IMR-90 (cell line): ENCODE results near the gene TBC1D10A. TPM values are rescaled to one million over a fixed set of nuclear protein-coding genes. Genes with fewer than 3 reads are reported as not detected.
A peak's percentile ranks its signal among the peaks of the same experiment; 100 is the strongest.

Experiments
- ATAC-seq: fragments of 200-7000 bp; cut with Tn5 transposase; 2 replicates; pipeline ENCODE4 v1.9.1; 2020; ENCODE audit warnings: low read depth, mild to moderate bottlenecking, moderate library complexity
- BruUV-seq: library from RNA; stranded (reverse); fragments of 400-500 nt; replicated peaks from 2 replicates; lab custom pipeline; 2021; lab: Mats Ljungman, UMichigan
- CTCF ChIA-PET: fragments of 300-600 bp; formaldehyde crosslinking; extraction: SDS; loops from one replicate; lab custom pipeline; 2021; ENCODE audit warnings: antibody characterized with exemption; lab: Yijun Ruan, JAX
- POLR2A ChIA-PET: fragments of 300-600 bp; sonication (Branson Sonifier 250); formaldehyde crosslinking; loops from one replicate; lab custom pipeline; 2022; ENCODE audit warnings: antibody characterized with exemption; ENCODE audit not compliant: unreplicated experiment; lab: Charles Lee
- DNase-seq: peaks from one replicate; pipeline ENCODE4 v3.0.0; 2013
- H2AFZ ChIP-seq: replicated peaks from 2 replicates; pipeline ENCODE3; 2013; ENCODE audit warnings: low read length, mild to moderate bottlenecking; ENCODE audit not compliant: poor library complexity
- H2AK5ac ChIP-seq: 2 replicates; pipeline ENCODE4 v1.6.1; 2013; ENCODE audit warnings: low read depth, low read length, inconsistent platforms
- H2AK9ac ChIP-seq: replicated peaks from 2 replicates; pipeline ENCODE3; 2013; ENCODE audit warnings: mild to moderate bottlenecking, low read depth, low read length, moderate library complexity; ENCODE audit not compliant: poor library complexity
- H2BK120ac ChIP-seq: 2 replicates; pipeline ENCODE4 v1.6.1; 2013; ENCODE audit warnings: low read depth, low read length, inconsistent platforms
- H2BK15ac ChIP-seq: 3 replicates; pipeline ENCODE4 v1.6.1; 2013; ENCODE audit warnings: low read depth, low read length, inconsistent platforms
- H2BK20ac ChIP-seq: 2 replicates; pipeline ENCODE4 v1.6.1; 2013; ENCODE audit warnings: low read depth, mild to moderate bottlenecking, inconsistent platforms, low read length, moderate library complexity
- H2BK5ac ChIP-seq: 2 replicates; pipeline ENCODE4 v1.6.1; 2013; ENCODE audit warnings: mild to moderate bottlenecking, low read depth, low read length, inconsistent platforms; ENCODE audit not compliant: poor library complexity, severe bottlenecking
- H3K14ac ChIP-seq: replicated peaks from 2 replicates; pipeline ENCODE4 v1.6.1; 2013; ENCODE audit warnings: low read depth, low read length, inconsistent platforms
- H3K18ac ChIP-seq: 2 replicates; pipeline ENCODE4 v1.6.1; 2013; ENCODE audit warnings: low read depth, low read length, control low read depth
- H3K23ac ChIP-seq: 2 replicates; pipeline ENCODE4 v1.6.1; 2013; ENCODE audit warnings: low read depth, low read length, inconsistent platforms
- H3K27ac ChIP-seq: 2 replicates; pipeline ENCODE4 v1.5.1; 2013; ENCODE audit warnings: mild to moderate bottlenecking, control low read depth, low read length; ENCODE audit not compliant: insufficient read depth
- H3K27me3 ChIP-seq: 2 replicates; pipeline ENCODE4 v1.6.1; 2013; ENCODE audit warnings: low read length; ENCODE audit not compliant: control insufficient read depth, insufficient read depth
- H3K36me3 ChIP-seq: 2 replicates; pipeline ENCODE4 v1.6.1; 2013; ENCODE audit warnings: low read length, mixed read lengths; ENCODE audit not compliant: control insufficient read depth, insufficient read depth
- H3K4ac ChIP-seq: 2 replicates; pipeline ENCODE4 v1.6.1; 2013; ENCODE audit warnings: low read depth, low read length, inconsistent platforms
- H3K4me1 ChIP-seq: 2 replicates; pipeline ENCODE4 v1.6.1; 2013; ENCODE audit warnings: low read length, mixed read lengths; ENCODE audit not compliant: control insufficient read depth, insufficient read depth
- H3K4me2 ChIP-seq: 2 replicates; pipeline ENCODE4 v1.6.1; 2013; ENCODE audit warnings: low read depth, mild to moderate bottlenecking, control low read depth, low read length, moderate library complexity
- H3K4me3 ChIP-seq: 2 replicates; pipeline ENCODE4 v1.5.1; 2013; ENCODE audit warnings: low read depth, mild to moderate bottlenecking, control low read depth, low read length, moderate library complexity; ENCODE audit not compliant: insufficient read depth
- H3K56ac ChIP-seq: 2 replicates; pipeline ENCODE4 v1.6.1; 2013; ENCODE audit warnings: low read length, inconsistent platforms; ENCODE audit not compliant: insufficient read depth; ENCODE audit errors: extremely low read depth
- H3K79me1 ChIP-seq, 2 experiments: 2 replicates each; pipeline ENCODE4 v1.6.1; 2013; ENCODE audit warnings: low read length in 2 of 2, inconsistent platforms in 1 of 2, low read depth in 1 of 2
- H3K9ac ChIP-seq: 2 replicates; pipeline ENCODE4 v1.6.1; 2013; ENCODE audit warnings: low read depth, low read length, control low read depth
- H3K9me1 ChIP-seq: 2 replicates; pipeline ENCODE4 v1.6.1; 2013; ENCODE audit warnings: low read length, inconsistent platforms; ENCODE audit not compliant: insufficient read depth
- H3K9me3 ChIP-seq: 2 replicates; pipeline ENCODE4 v1.6.1; 2013; ENCODE audit warnings: low read length; ENCODE audit not compliant: control insufficient read depth, insufficient read depth
- H4K20me1 ChIP-seq: 2 replicates; pipeline ENCODE4 v1.6.1; 2013; ENCODE audit warnings: low read length, inconsistent platforms; ENCODE audit not compliant: insufficient read depth
- H4K5ac ChIP-seq: 2 replicates; pipeline ENCODE4 v1.6.1; 2013; ENCODE audit warnings: mild to moderate bottlenecking, low read depth, low read length, control low read depth
- H4K8ac ChIP-seq, 2 experiments: 2 replicates each; pipeline ENCODE4 v1.6.1; 2013; ENCODE audit warnings: low read depth in 2 of 2, low read length in 2 of 2, control low read depth in 1 of 2, inconsistent platforms in 1 of 2
- H4K91ac ChIP-seq: 2 replicates; pipeline ENCODE4 v1.6.1; 2013; ENCODE audit warnings: low read depth, low read length, inconsistent platforms; ENCODE audit not compliant: insufficient read depth
- BHLHE40 ChIP-seq: fragments of 150-350 bp; IDR thresholded peaks from 2 replicates; pipeline ENCODE4 v1.6.1; 2016; ENCODE audit warnings: mild to moderate bottlenecking, low read depth, low read length
- RFX5 ChIP-seq: IDR thresholded peaks from 2 replicates; pipeline ENCODE4 v1.8.0; 2012; ENCODE audit warnings: low read depth, mild to moderate bottlenecking, low read length, moderate library complexity
- WGBS, 2 experiments: methylation state at CpG; one replicate each; pipeline versions ENCODE4 v1.1.5 to v1.1.7; 2013; ENCODE audit warnings: missing lambda C conversion rate in 2 of 2; ENCODE audit not compliant: insufficient read length in 1 of 2; ENCODE audit errors: extremely low coverage in 2 of 2; 5-methylcytosine and 5-hydroxymethylcytosine counted together
- dilution Hi-C: fragments of 300-500 bp; cut with HindIII; formaldehyde crosslinking; loops from one replicate; pipeline ENCODE4 v1.14.3; 2018; ENCODE audit warnings: low sequenced_read_pairs; ENCODE audit not compliant: unreplicated experiment
- in situ Hi-C: fragments of 300-500 bp; cut with MboI; formaldehyde crosslinking; loops from 3 replicates; pipeline ENCODE4 v1.14.3; 2019; ENCODE audit warnings: low sequenced_read_pairs, inconsistent platforms, mixed read lengths
- intact Hi-C: fragments of 100-400 bp; cut with micrococcal nuclease; formaldehyde crosslinking; loops from 2 replicates; pipeline ENCODE4 v1.10.0; 2022
- polyA plus RNA-seq, 3 experiments: library from polyadenylated mRNA; depleted of rRNA; stranded (reverse); fragments of >200 nt; gene quantifications; 2 replicates each; pipeline ENCODE4 v1.2.3, GENCODE V29; 2012; ENCODE audit warnings: low replicate concordance in 1 of 3
- total RNA-seq: library from RNA; depleted of rRNA; stranded (reverse); fragments of >200 nt; gene quantifications from 2 replicates; pipeline ENCODE4 v1.2.3, GENCODE V29; 2012

Gene TBC1D10A
- total and polyA plus RNA-seq, 2 of the 4 experiments (the other 2 are of a cell fraction) = 16.3 to 33.1 TPM

GRCh38 chr22:30244066-30244465, 82.7 kb downstream of the TBC1D10A start:
- H2BK15ac ChIP-seq = 0 out of 3 replicates have a peak overlapping the region, but pooled peaks have one; percentile 1
- intact Hi-C loops = no loop called here
- H2AFZ ChIP-seq = no peak overlapping the region
- H4K91ac ChIP-seq = peak overlapping the region; percentile 79; the same call in 1 of the 2 replicates
- WGBS, 2 experiments = 90% methylated on average over 8 of the region's 10 CpGs; no CpG with 5 or more reads in 1 of the 2 experiments
- H3K4me2 ChIP-seq = peak overlapping the region; percentile 94
- H3K56ac ChIP-seq = no peak overlapping the region
- H4K5ac ChIP-seq = peak overlapping the region; percentile 100
- in situ Hi-C loops = no loop called here
- H2BK5ac ChIP-seq = peak overlapping the region; percentile 94
- peak overlapping the region; percentile 98 for H3K14ac ChIP-seq
- peak overlapping the region; percentile 99; the same call in 1 of the 2 replicates for H3K23ac ChIP-seq
- DNase-seq (no peak), ATAC-seq (no peak)
- H2AK9ac ChIP-seq = peak overlapping the region; percentile 12
- H2BK20ac ChIP-seq = peak overlapping the region; percentile 20; the same call in 1 of the 2 replicates
- peaks cover 47% of the 10 kb centered on the region for H3K36me3 ChIP-seq
- CTCF ChIA-PET = no interaction called here
- H3K4me1 ChIP-seq = peaks cover 66% of the 10 kb centered on the region
- H3K4me3 ChIP-seq = peak overlapping the region; percentile 87; the same call in 1 of the 2 replicates
- dilution Hi-C loops = no loop called here
- TF ChIP-seq RFX5 = no peak
- TF ChIP-seq BHLHE40 = no peak
- H3K4ac ChIP-seq = peak overlapping the region; percentile 100
- peak overlapping the region; percentile 100 for H3K9ac ChIP-seq
- H2BK120ac ChIP-seq = peak overlapping the region; percentile 99; the same call in 1 of the 2 replicates
- H3K27me3 ChIP-seq = no peaks in the 10 kb centered on the region
- peak overlapping the region; percentile 94 to 96 for H4K8ac ChIP-seq
- no peaks in the 10 kb centered on the region for H3K9me3 ChIP-seq
- peak overlapping the region; percentile 100 for H3K27ac ChIP-seq
- peaks cover 28% of the 10 kb centered on the region for H3K9me1 ChIP-seq
- POLR2A ChIA-PET = interaction anchor here (0.6 to 0.7 kb wide), 2 partner anchors 39 to 146 kb away, joined by 3 read pairs; no protein-coding TSS in a partner anchor
- peak overlapping the region; percentile 94 for H2AK5ac ChIP-seq
- BruUV-seq = no TSS peak
- H3K18ac ChIP-seq = peak overlapping the region; percentile 100
- no peaks in the 10 kb centered on the region for H4K20me1 ChIP-seq
- peaks cover 37 to 60% of the 10 kb centered on the region in 2 experiments for H3K79me1 ChIP-seq
